Vagina (tissue), 2 donors: ENCODE results near the gene LMCD1. TPM values are rescaled to one million over a fixed set of nuclear protein-coding genes. Genes with fewer than 3 reads are reported as not detected.

Experiments used
- DNase-seq, 2 donors: peaks; one replicate each; pipeline ENCODE4 v3.0.0-alpha.2; 2017; ENCODE audit errors: extremely low spot score in 2 of 2
- H3K27ac ChIP-seq: fragments of 200-600 bp; sonication (generic); one replicate; pipeline ENCODE4 v1.5.1; 2019
- H3K27me3 ChIP-seq: fragments of 200-600 bp; sonication (generic); one replicate; pipeline ENCODE4 v1.5.1; 2019
- H3K36me3 ChIP-seq, 2 donors: fragments of 200-600 bp; sonication (generic); one replicate each; pipeline ENCODE4 v1.5.1; 2017 to 2019
- H3K4me1 ChIP-seq: fragments of 200-600 bp; sonication (generic); one replicate; pipeline ENCODE4 v1.5.1; 2019
- H3K4me3 ChIP-seq, 2 donors: fragments of 200-600 bp; sonication (generic); 1 replicate in 1 of 2; 2 replicates in 1 of 2; pipeline ENCODE4 v1.5.1; 2016 to 2019
- H3K9me3 ChIP-seq: fragments of 200-600 bp; sonication (generic); one replicate; pipeline ENCODE4 v1.5.1; 2019
- CTCF ChIP-seq, 3 experiments: fragments of 450-650 bp in 2 of 3; fragments of 200-600 bp in 1 of 3; sonication (generic) in 1 of 3; IDR thresholded peaks; one replicate each; pipeline ENCODE4 v1.5.1; 2017 to 2019; ENCODE audit warnings: antibody characterized with exemption in 3 of 3, mild to moderate bottlenecking in 2 of 3, moderate library complexity in 2 of 3
- POLR2A ChIP-seq, 2 donors: fragments of 450-650 bp; IDR thresholded peaks; one replicate each; pipeline ENCODE4 v1.6.1; 2017; ENCODE audit warnings: antibody characterized with exemption in 2 of 2, mild to moderate bottlenecking in 2 of 2, moderate library complexity in 2 of 2
- POLR2AphosphoS5 ChIP-seq, 2 donors: sonication (generic); formaldehyde crosslinking; IDR thresholded peaks; one replicate each; pipeline ENCODE4 v1.9.0; 2017; ENCODE audit warnings: antibody characterized with exemption in 2 of 2, mild to moderate bottlenecking in 2 of 2, low read depth in 1 of 2; ENCODE audit not compliant: insufficient read depth in 1 of 2
- intact Hi-C: fragments of 100-400 bp; cut with DNase I; formaldehyde crosslinking; loops from one replicate; pipeline ENCODE4 v1.15.1; 2023
- total RNA-seq: library from RNA; depleted of rRNA; stranded (reverse); fragments of >200 nt; gene quantifications from one replicate; pipeline ENCODE4 v1.2.3, GENCODE V29; 2016

The LMCD1 gene
- total RNA-seq, 1 donor from 2014 or later, result 78.3 TPM

- no peaks in the 10 kb centered on the region for H3K27me3 ChIP-seq
- H3K27ac ChIP-seq, result no peak overlapping the region
- H3K36me3 ChIP-seq, result no peaks in the 10 kb centered on the region
- no peaks in the 10 kb centered on the region for H3K9me3 ChIP-seq
- TF ChIP-seq CTCF (IDR thresholded peaks at IDR 0.05) (no peak), POLR2AphosphoS5 (IDR thresholded peaks at IDR 0.05; ENCODE audit: insufficient read depth in 1 of 2, low read depth in 1 of 2) (no peak), POLR2A (IDR thresholded peaks at IDR 0.05) (no peak)
- no peaks in the 10 kb centered on the region for H3K4me1 ChIP-seq
- H3K4me3 ChIP-seq, result no peak overlapping the region
- intact Hi-C loops, result no loop called here
- DNase-seq, result no peak
Observed at GRCh38 chr3:8460815-8461456, 40.7 kb upstream of the LMCD1 start.

DNA sequence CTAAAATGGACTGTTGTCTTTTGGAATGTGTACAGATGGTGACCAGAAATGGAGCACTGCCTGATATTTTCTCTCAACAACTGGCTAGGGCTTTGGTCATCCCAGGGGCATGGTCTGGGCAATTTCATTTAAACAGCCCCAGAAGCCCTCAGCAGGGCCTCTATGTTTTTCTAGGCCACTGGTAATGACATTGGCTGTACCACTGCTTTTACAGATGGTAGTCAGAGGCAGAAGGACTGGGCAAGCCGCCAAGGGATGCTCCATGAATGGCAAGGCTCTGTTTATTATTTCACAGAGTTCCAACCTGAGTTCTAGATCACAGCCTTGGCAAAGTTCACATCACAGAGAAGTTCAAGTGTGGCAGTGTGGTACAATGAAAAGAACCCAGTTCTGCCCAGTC lies 37.0 kb upstream of the LMCD1 start:
- Histone ChIP-seq H3K27ac (no peak overlapping the region), H3K36me3 (no peaks in the 10 kb centered on the region), H3K27me3 (no peaks in the 10 kb centered on the region), H3K4me1 (no peaks in the 10 kb centered on the region), H3K4me3 (no peak overlapping the region), H3K9me3 (no peaks in the 10 kb centered on the region)
- intact Hi-C loops, result no loop called here
- no peak for DNase-seq
- TF ChIP-seq POLR2A (IDR thresholded peaks at IDR 0.05) (no peak), POLR2AphosphoS5 (IDR thresholded peaks at IDR 0.05; ENCODE audit: insufficient read depth in 1 of 2, low read depth in 1 of 2) (no peak), CTCF (IDR thresholded peaks at IDR 0.05) (no peak)

DNA sequence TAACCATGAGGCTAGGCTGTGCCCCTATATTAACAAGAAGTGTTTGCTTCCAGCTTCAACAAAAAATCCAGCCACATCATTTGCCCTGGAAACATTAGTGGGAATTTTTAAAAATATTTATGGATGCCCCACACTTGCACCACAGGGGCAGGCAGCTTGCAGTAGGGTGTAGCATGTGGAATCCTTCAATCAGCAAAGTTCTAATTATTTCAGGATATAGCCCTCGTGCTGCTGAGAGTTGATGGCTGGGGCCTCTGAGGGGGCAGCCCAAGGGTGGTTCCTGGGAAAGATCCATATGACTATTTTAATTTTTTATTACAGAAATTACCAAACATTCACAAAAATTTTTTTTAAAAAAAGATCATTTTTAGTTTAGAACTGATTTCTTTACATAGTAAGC lies 35.1 kb upstream of the LMCD1 start:
- no peaks in the 10 kb centered on the region for H3K27me3 ChIP-seq
- no peaks in the 10 kb centered on the region for H3K36me3 ChIP-seq
- no peak for DNase-seq
- H3K4me3 ChIP-seq, result no peak overlapping the region
- H3K9me3 ChIP-seq, result no peaks in the 10 kb centered on the region
- no peak overlapping the region for H3K27ac ChIP-seq
- intact Hi-C loops, result no loop called here
- no peaks in the 10 kb centered on the region for H3K4me1 ChIP-seq
- no peak for TF ChIP-seq POLR2A (IDR thresholded peaks at IDR 0.05)
- no peak for TF ChIP-seq POLR2AphosphoS5 (IDR thresholded peaks at IDR 0.05; ENCODE audit: insufficient read depth in 1 of 2, low read depth in 1 of 2)
- TF ChIP-seq CTCF (IDR thresholded peaks at IDR 0.05), result no peak

- no peaks in the 10 kb centered on the region for H3K4me1 ChIP-seq
- no peak for DNase-seq
- TF ChIP-seq CTCF (IDR thresholded peaks at IDR 0.05), result no peak
- no peak for TF ChIP-seq POLR2AphosphoS5 (IDR thresholded peaks at IDR 0.05; ENCODE audit: insufficient read depth in 1 of 2, low read depth in 1 of 2)
- intact Hi-C loops, result no loop called here
- no peaks in the 10 kb centered on the region for H3K36me3 ChIP-seq
- no peaks in the 10 kb centered on the region for H3K27me3 ChIP-seq
- no peak overlapping the region for H3K27ac ChIP-seq
- H3K9me3 ChIP-seq, result no peaks in the 10 kb centered on the region
- no peak overlapping the region for H3K4me3 ChIP-seq
Observed at GRCh38 chr3:8470801-8471200, 30.8 kb upstream of the LMCD1 start.

DNA sequence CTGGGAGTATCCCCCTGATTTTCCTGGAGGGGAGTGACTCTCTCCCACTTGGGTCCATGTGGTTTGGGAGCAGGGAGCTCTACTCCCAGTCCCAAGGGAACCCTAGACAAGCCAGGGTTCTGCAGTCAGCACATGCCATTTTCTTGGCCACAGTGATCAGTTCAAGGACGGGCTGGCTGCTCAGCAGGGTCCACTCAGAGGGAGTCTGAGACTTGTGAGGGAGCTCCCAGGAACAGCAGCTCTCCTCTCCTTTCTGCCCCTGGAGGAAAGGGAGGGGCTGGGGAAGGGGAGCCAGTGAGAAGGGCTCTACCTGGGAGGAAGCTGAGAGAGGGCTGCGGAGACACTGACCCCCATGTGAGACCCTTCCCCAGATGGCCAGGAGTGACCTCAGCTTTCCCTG lies 29.1 kb upstream of the LMCD1 start:
- Histone ChIP-seq H3K27me3 (no peaks in the 10 kb centered on the region), H3K36me3 (no peaks in the 10 kb centered on the region), H3K27ac (no peak overlapping the region), H3K9me3 (no peaks in the 10 kb centered on the region), H3K4me1 (no peaks in the 10 kb centered on the region), H3K4me3 (no peak overlapping the region)
- DNase-seq, result no peak
- TF ChIP-seq POLR2AphosphoS5 (IDR thresholded peaks at IDR 0.05; ENCODE audit: insufficient read depth in 1 of 2, low read depth in 1 of 2), result no peak
- TF ChIP-seq CTCF (IDR thresholded peaks at IDR 0.05), result no peak
- TF ChIP-seq POLR2A (IDR thresholded peaks at IDR 0.05), result no peak
- intact Hi-C loops, result no loop called here
